Endothelial cell of umbilical vein (primary cell): ENCODE results near the gene SLC12A5. TPM values are rescaled to one million over a fixed set of nuclear protein-coding genes. Genes with fewer than 3 reads are reported as not detected.

Experiments used
- BruUV-seq: library from RNA; stranded (reverse); fragments of 400-500 nt; replicated peaks from 2 replicates; lab custom pipeline; 2021; lab: Mats Ljungman, UMichigan
- CTCF ChIA-PET: fragments of 300-600, 350-600 bp; sonication (Branson Sonifier 250); formaldehyde crosslinking; loops from one replicate; lab custom pipeline; 2021; ENCODE audit warnings: antibody characterized with exemption, inconsistent platforms; lab: Charles Lee
- POLR2A ChIA-PET: fragments of 300-600, 350-600 bp; sonication (Branson Sonifier 250); formaldehyde crosslinking; loops from one replicate; lab custom pipeline; 2021; ENCODE audit warnings: antibody characterized with exemption, inconsistent platforms; lab: Charles Lee
- DNase-seq: peaks from one replicate; pipeline ENCODE4 v3.0.0-alpha.2; 2011; ENCODE audit warnings: low read depth, low spot score
- FAIRE-seq: peaks from 2 replicates; lab custom pipeline; 2011; peaks lifted over from hg19 to GRCh38; lab: Jason Lieb, UNC
- H2AFZ ChIP-seq: 2 replicates; pipeline ENCODE4 v1.6.0; 2012; ENCODE audit warnings: low read depth, low read length, control low read depth, inconsistent platforms
- H3K27ac ChIP-seq: 2 replicates; pipeline ENCODE4 v1.5.1; 2011; ENCODE audit warnings: low read depth, mild to moderate bottlenecking, control low read depth, low read length, moderate library complexity; ENCODE audit not compliant: insufficient read depth
- H3K27me3 ChIP-seq, 2 experiments: 2 replicates each; pipeline versions ENCODE4 v1.6.0 to v1.6.1; 2011; ENCODE audit warnings: low read length in 2 of 2, mixed read lengths in 1 of 2; ENCODE audit not compliant: control insufficient read depth in 2 of 2, insufficient read depth in 2 of 2
- H3K36me3 ChIP-seq, 2 experiments: 2 replicates in 1 of 2; 3 replicates in 1 of 2; pipeline ENCODE4 v1.5.1; 2011; ENCODE audit warnings: low read length in 2 of 2, mild to moderate bottlenecking in 1 of 2, moderate library complexity in 1 of 2; ENCODE audit not compliant: control insufficient read depth in 2 of 2, insufficient read depth in 2 of 2; ENCODE audit errors: extremely low read depth in 1 of 2
- H3K4me1 ChIP-seq: 3 replicates; pipeline ENCODE4 v1.5.1; 2011; ENCODE audit warnings: mild to moderate bottlenecking, low read length; ENCODE audit not compliant: control insufficient read depth, insufficient read depth; ENCODE audit errors: extremely low read depth
- H3K4me2 ChIP-seq: 2 replicates; pipeline ENCODE4 v1.6.1; 2011; ENCODE audit warnings: low read length, control low read depth, mixed read lengths; ENCODE audit not compliant: insufficient read depth
- H3K4me3 ChIP-seq, 3 experiments: fragments of 200-600 bp in 1 of 3; sonication (generic), shearing (Covaris generic) in 1 of 3; replicated peaks in 1 of 3; 2 replicates each; pipeline ENCODE4 v1.5.1; 2011 to 2016; ENCODE audit warnings: control low read depth in 3 of 3, low read length in 3 of 3, mild to moderate bottlenecking in 2 of 3, inconsistent platforms in 1 of 3, low read depth in 1 of 3, moderate library complexity in 1 of 3; ENCODE audit not compliant: insufficient read depth in 1 of 3
- H3K79me2 ChIP-seq: 2 replicates; pipeline ENCODE4 v1.6.0; 2012; ENCODE audit warnings: low read length, inconsistent platforms; ENCODE audit not compliant: control insufficient read depth, insufficient read depth
- H3K9ac ChIP-seq: replicated peaks from 2 replicates; pipeline ENCODE3; 2011; ENCODE audit warnings: low read length, control low read depth; ENCODE audit not compliant: insufficient read depth; ENCODE audit errors: extremely low read depth
- H3K9me1 ChIP-seq: replicated peaks from 3 replicates; pipeline ENCODE4 v1.6.0; 2011; ENCODE audit warnings: mild to moderate bottlenecking, low read length; ENCODE audit not compliant: control insufficient read depth, insufficient read depth; ENCODE audit errors: extremely low read depth
- H3K9me3 ChIP-seq: replicated peaks from 2 replicates; pipeline ENCODE4 v1.5.1; 2012; ENCODE audit warnings: low read length, inconsistent platforms; ENCODE audit not compliant: control insufficient read depth, insufficient read depth
- H4K20me1 ChIP-seq: replicated peaks from 2 replicates; pipeline ENCODE3; 2011; ENCODE audit warnings: mild to moderate bottlenecking, low read length; ENCODE audit not compliant: control insufficient read depth, insufficient read depth; ENCODE audit errors: extremely low read depth
- EZH2 ChIP-seq: IDR thresholded peaks from 2 replicates; pipeline ENCODE4 v1.6.1; 2012; ENCODE audit warnings: borderline replicate concordance, low read depth, mild to moderate bottlenecking, moderate library complexity, low read length, inconsistent platforms; ENCODE audit not compliant: severe bottlenecking
- FOS ChIP-seq: IDR thresholded peaks from 2 replicates; pipeline ENCODE4 v1.6.1; 2011; ENCODE audit warnings: mild to moderate bottlenecking, low read length, moderate library complexity, borderline replicate concordance; ENCODE audit not compliant: insufficient read depth
- GATA2 ChIP-seq: IDR thresholded peaks from 2 replicates; pipeline ENCODE4 v1.7.0; 2011; ENCODE audit warnings: low read depth, mild to moderate bottlenecking, moderate library complexity, mixed read lengths, low read length; ENCODE audit not compliant: insufficient read length, insufficient read depth
- JUN ChIP-seq: IDR thresholded peaks from 2 replicates; pipeline ENCODE4 v1.6.1; 2011; ENCODE audit warnings: borderline replicate concordance, low read depth; ENCODE audit not compliant: insufficient read length, insufficient read depth
- MYC ChIP-seq: IDR thresholded peaks from one replicate; pipeline ENCODE4 v1.6.1; 2011; ENCODE audit warnings: mild to moderate bottlenecking, low read depth, low read length
- POLR2A ChIP-seq: IDR thresholded peaks from 2 replicates; pipeline ENCODE4 v1.6.1; 2012; ENCODE audit warnings: low read depth, mild to moderate bottlenecking, control low read depth, low read length
- POLR2AphosphoS5 ChIP-seq: IDR thresholded peaks from 2 replicates; pipeline ENCODE4 v1.6.1; 2012; ENCODE audit warnings: low read depth, mild to moderate bottlenecking, control low read depth, low read length, moderate library complexity; ENCODE audit not compliant: insufficient read depth
- dilution Hi-C: fragments of 300-500 bp; cut with MboI; formaldehyde crosslinking; loops from one replicate; pipeline ENCODE4 v1.15.0; 2019; ENCODE audit warnings: low sequenced_read_pairs; ENCODE audit not compliant: extremely low pct_ligation_motif_present
- intact Hi-C: fragments of 100-400 bp; cut with micrococcal nuclease; formaldehyde crosslinking; loops from one replicate; pipeline ENCODE4 v1.10.0; 2022
- polyA plus RNA-seq, 4 experiments: library from polyadenylated mRNA; depleted of rRNA in 3 of 4; stranded (reverse) in 3 of 4; unstranded in 1 of 4; fragments of >200 nt; gene quantifications; 2 replicates each; pipeline versions ENCODE4 v1.2.1 to v1.2.3, GENCODE V29; 2011 to 2012; ENCODE audit warnings: missing spikeins in 1 of 4
- total RNA-seq: library from RNA; stranded (reverse); gene quantifications from 2 replicates; pipeline ENCODE4 v1.2.3, GENCODE V29; 2021
- TF ChIP-seq, protein P1 (sequence below): IDR thresholded peaks from 2 replicates; pipeline ENCODE4 v1.6.1; 2011; ENCODE audit not compliant: insufficient read depth, insufficient read length
- TF ChIP-seq, protein P2 (sequence below), 2 donors: IDR thresholded peaks; 1 replicate in 1 of 2; 2 replicates in 1 of 2; pipeline ENCODE4 v1.5.1; 2011; ENCODE audit warnings: low read length in 2 of 2, mild to moderate bottlenecking in 2 of 2, moderate library complexity in 2 of 2, control low read depth in 1 of 2, inconsistent platforms in 1 of 2, low read depth in 1 of 2; ENCODE audit not compliant: insufficient read depth in 1 of 2; ENCODE audit errors: extremely low read depth in 1 of 2

The SLC12A5 gene
- total and polyA plus RNA-seq, 2 donors (not counting 3 experiments of a cell fraction or from before 2014, with no cell fraction given), result 1.6 to 2.3 TPM

DNA sequence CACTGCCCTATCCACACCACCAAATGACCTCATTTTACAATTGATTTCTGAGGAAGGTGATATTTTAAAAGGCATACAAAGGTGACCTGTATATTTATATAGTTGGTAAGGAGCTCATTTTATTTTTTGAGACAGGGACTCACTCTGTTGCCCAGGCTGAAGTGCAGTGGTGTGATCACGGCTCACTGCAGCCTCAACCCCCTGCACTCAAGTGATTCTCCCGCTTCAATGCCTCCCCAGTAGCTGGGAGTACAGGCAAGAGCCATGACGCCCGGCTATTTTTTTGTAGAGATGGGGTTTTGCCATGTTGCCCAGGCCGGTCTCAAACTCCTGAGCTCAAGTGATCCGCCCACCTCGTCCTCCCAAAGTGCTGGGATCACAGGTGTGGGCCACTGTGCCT is 47.8 kb downstream of the SLC12A5 start:
- no peak overlapping the region for H2AFZ ChIP-seq
- H3K79me2 ChIP-seq, result peaks cover 27% of the 10 kb centered on the region
- H3K9ac ChIP-seq, result no peak overlapping the region
- no peak overlapping the region for H3K27ac ChIP-seq
- H3K4me3 ChIP-seq, result no peak overlapping the region
- no peaks in the 10 kb centered on the region for H3K9me3 ChIP-seq
- DNase-seq, result no peak
- H3K27me3 ChIP-seq, result no peaks in the 10 kb centered on the region
- dilution Hi-C loops (no loop called here), intact Hi-C loops (no loop called here)
- BruUV-seq, result no TSS peak
- TF ChIP-seq GATA2 (no peak), EZH2 (no peak), FOS (no peak), POLR2AphosphoS5 (no peak), MYC (no peak), POLR2A (no peak), JUN (no peak)
- TF ChIP-seq, protein P1, sequence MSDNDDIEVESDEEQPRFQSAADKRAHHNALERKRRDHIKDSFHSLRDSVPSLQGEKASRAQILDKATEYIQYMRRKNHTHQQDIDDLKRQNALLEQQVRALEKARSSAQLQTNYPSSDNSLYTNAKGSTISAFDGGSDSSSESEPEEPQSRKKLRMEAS, result no peak
- TF ChIP-seq, protein P2, sequence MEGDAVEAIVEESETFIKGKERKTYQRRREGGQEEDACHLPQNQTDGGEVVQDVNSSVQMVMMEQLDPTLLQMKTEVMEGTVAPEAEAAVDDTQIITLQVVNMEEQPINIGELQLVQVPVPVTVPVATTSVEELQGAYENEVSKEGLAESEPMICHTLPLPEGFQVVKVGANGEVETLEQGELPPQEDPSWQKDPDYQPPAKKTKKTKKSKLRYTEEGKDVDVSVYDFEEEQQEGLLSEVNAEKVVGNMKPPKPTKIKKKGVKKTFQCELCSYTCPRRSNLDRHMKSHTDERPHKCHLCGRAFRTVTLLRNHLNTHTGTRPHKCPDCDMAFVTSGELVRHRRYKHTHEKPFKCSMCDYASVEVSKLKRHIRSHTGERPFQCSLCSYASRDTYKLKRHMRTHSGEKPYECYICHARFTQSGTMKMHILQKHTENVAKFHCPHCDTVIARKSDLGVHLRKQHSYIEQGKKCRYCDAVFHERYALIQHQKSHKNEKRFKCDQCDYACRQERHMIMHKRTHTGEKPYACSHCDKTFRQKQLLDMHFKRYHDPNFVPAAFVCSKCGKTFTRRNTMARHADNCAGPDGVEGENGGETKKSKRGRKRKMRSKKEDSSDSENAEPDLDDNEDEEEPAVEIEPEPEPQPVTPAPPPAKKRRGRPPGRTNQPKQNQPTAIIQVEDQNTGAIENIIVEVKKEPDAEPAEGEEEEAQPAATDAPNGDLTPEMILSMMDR (IDR thresholded peaks at IDR 0.05; ENCODE audit: extremely low read depth in 1 of 2, insufficient read depth in 1 of 2, low read depth in 1 of 2, low read length in 2 of 2), result no peak
- no peak overlapping the region for H3K4me2 ChIP-seq
- no peaks in the 10 kb centered on the region for H3K4me1 ChIP-seq
- H3K36me3 ChIP-seq, result peaks cover 12 to 23% of the 10 kb centered on the region in 2 experiments
- CTCF ChIA-PET, result interaction anchor here (0.6 to 1.2 kb wide), 3 partner anchors 11 to 54 kb away, joined by 4 read pairs; no protein-coding TSS in a partner anchor
- POLR2A ChIA-PET, result no interaction called here
- FAIRE-seq, result no peak
- H3K9me1 ChIP-seq, result no peaks in the 10 kb centered on the region
- H4K20me1 ChIP-seq, result peaks cover 11% of the 10 kb centered on the region
